ENCODE data around the gene PDE4D. TPM values are rescaled to one million over a fixed set of nuclear protein-coding genes. Genes with fewer than 3 reads are reported as not detected.

Gene PDE4D
- total and polyA plus RNA-seq, 2 donors (not counting 3 experiments of a cell fraction or from before 2014, with no cell fraction given): 34.5 to 51.2 TPM

- peak; percentile 39 for DNase-seq (ENCODE audit: low read depth, low spot score)
- dilution Hi-C loops (cut with MboI; ENCODE audit: extremely low pct_ligation_motif_present, low sequenced_read_pairs): no loop called here
- TF ChIP-seq MAX (IDR thresholded peaks at IDR 0.05; ENCODE audit: insufficient read depth, insufficient read length) (no peak), MYC (IDR thresholded peaks at IDR 0.05; ENCODE audit: low read depth, low read length) (no peak), JUN (IDR thresholded peaks at IDR 0.05; ENCODE audit: borderline replicate concordance, insufficient read depth, insufficient read length, low read depth) (no peak), GATA2 (IDR thresholded peaks at IDR 0.05; ENCODE audit: insufficient read depth, insufficient read length, low read depth, low read length) (no peak), FOS (IDR thresholded peaks at IDR 0.05; ENCODE audit: borderline replicate concordance, insufficient read depth, low read length) (no peak), POLR2AphosphoS5 (IDR thresholded peaks at IDR 0.05; ENCODE audit: insufficient read depth, low read depth, low read length) (no peak), CTCF (IDR thresholded peaks at IDR 0.05; ENCODE audit: extremely low read depth in 1 of 2, insufficient read depth in 1 of 2, low read depth in 1 of 2, low read length in 2 of 2) (no peak), POLR2A (IDR thresholded peaks at IDR 0.05; ENCODE audit: low read depth, low read length) (no peak), EZH2 (IDR thresholded peaks at IDR 0.05; ENCODE audit: borderline replicate concordance, low read depth, low read length, severe bottlenecking) (no peak)
- no TSS peak for BruUV-seq (replicated peaks)
- Histone ChIP-seq H3K9me1 (replicated peaks; ENCODE audit: control insufficient read depth, extremely low read depth, insufficient read depth, low read length) (no peaks in the 10 kb centered on the region), H3K4me3 (replicated peaks in 1 of 3; ENCODE audit: insufficient read depth in 1 of 3, low read depth in 1 of 3, low read length in 3 of 3) (no peak overlapping the region), H3K9ac (replicated peaks; ENCODE audit: extremely low read depth, insufficient read depth, low read length) (no peak overlapping the region), H2AFZ (ENCODE audit: low read depth, low read length) (no peak overlapping the region), H3K27ac (ENCODE audit: insufficient read depth, low read depth, low read length) (no peak overlapping the region), H3K36me3 (ENCODE audit: control insufficient read depth in 2 of 2, extremely low read depth in 1 of 2, insufficient read depth in 2 of 2, low read length in 2 of 2) (no peaks in the 10 kb centered on the region), H3K79me2 (ENCODE audit: control insufficient read depth, insufficient read depth, low read length) (no peaks in the 10 kb centered on the region), H3K27me3 (ENCODE audit: control insufficient read depth in 2 of 2, insufficient read depth in 2 of 2, low read length in 2 of 2) (no peaks in the 10 kb centered on the region), H3K4me1 (ENCODE audit: control insufficient read depth, extremely low read depth, insufficient read depth, low read length) (no peaks in the 10 kb centered on the region), H3K4me2 (ENCODE audit: insufficient read depth, low read length) (no peak overlapping the region), H3K9me3 (replicated peaks; ENCODE audit: control insufficient read depth, insufficient read depth, low read length) (no peaks in the 10 kb centered on the region), H4K20me1 (replicated peaks; ENCODE audit: control insufficient read depth, extremely low read depth, insufficient read depth, low read length) (no peaks in the 10 kb centered on the region)
- ChIA-PET POLR2A (no interaction called here), CTCF (interaction anchor here (1.2 kb wide), 1 partner anchor 39 kb away, joined by 5 read pairs; no protein-coding TSS in a partner anchor)
- intact Hi-C loops (cut with micrococcal nuclease): no loop called here
- FAIRE-seq: peak; percentile 50
Measured at GRCh38 chr5:59621477-59621876, 272.0 kb downstream of the PDE4D start.

Measured in endothelial cell of umbilical vein (primary cell).